HEK293T (cell line): ENCODE results near the gene IREB2.

ENCODE experiments used
- CTCF ChIA-PET: fragments of 350-600 bp; formaldehyde crosslinking; extraction: SDS; loops from one replicate; lab custom pipeline; 2021; ENCODE audit warnings: antibody characterized with exemption, inconsistent platforms; lab: Yijun Ruan, JAX
- POLR2A ChIA-PET: fragments of 350-600 bp; formaldehyde crosslinking; extraction: SDS; loops from one replicate; lab custom pipeline; 2020; ENCODE audit warnings: antibody characterized with exemption, inconsistent platforms; lab: Yijun Ruan, JAX
- DNase-seq: peaks from one replicate; pipeline ENCODE4 v3.0.0; 2012; ENCODE audit warnings: mixed read lengths; ENCODE audit errors: extremely low spot score
- ARNT ChIP-seq: fragments of 450-650 bp; IDR thresholded peaks from 2 replicates; pipeline ENCODE4 v1.6.1; 2017; ENCODE audit warnings: mild to moderate bottlenecking
- BHLHE40 ChIP-seq: fragments of 450-650 bp; IDR thresholded peaks from 2 replicates; pipeline ENCODE4 v1.6.1; 2016; ENCODE audit warnings: mild to moderate bottlenecking, moderate library complexity, borderline replicate concordance
- CTBP1 ChIP-seq: fragments of 450-650 bp; IDR thresholded peaks from 2 replicates; pipeline ENCODE4 v1.6.1; 2016; ENCODE audit warnings: borderline replicate concordance
- ELF4 ChIP-seq: fragments of 450-650 bp; IDR thresholded peaks from 2 replicates; pipeline ENCODE4 v1.6.1; 2017; ENCODE audit warnings: antibody characterized with exemption
- FOXA1 ChIP-seq: fragments of 450-650 bp; IDR thresholded peaks from 2 replicates; pipeline ENCODE4 v1.6.1; 2016; ENCODE audit warnings: mild to moderate bottlenecking
- FOXK2 ChIP-seq: fragments of 450-650 bp; IDR thresholded peaks from 2 replicates; pipeline ENCODE4 v1.6.1; 2016; ENCODE audit warnings: mild to moderate bottlenecking
- FOXM1 ChIP-seq: fragments of 450-650 bp; IDR thresholded peaks from 2 replicates; pipeline ENCODE4 v1.6.1; 2017; ENCODE audit warnings: mild to moderate bottlenecking, borderline replicate concordance
- HDGF ChIP-seq: fragments of 450-650 bp; IDR thresholded peaks from 2 replicates; pipeline ENCODE4 v1.6.1; 2017; ENCODE audit warnings: antibody characterized with exemption, borderline replicate concordance
- L3MBTL2 ChIP-seq: fragments of 450-650 bp; conservative IDR thresholded peaks from 2 replicates; pipeline ENCODE4 v1.6.1; 2016; ENCODE audit warnings: mild to moderate bottlenecking
- LEF1 ChIP-seq: fragments of 450-650 bp; IDR thresholded peaks from 2 replicates; pipeline ENCODE4 v1.6.1; 2017; ENCODE audit warnings: mild to moderate bottlenecking, borderline replicate concordance
- NFRKB ChIP-seq: fragments of 450-650 bp; IDR thresholded peaks from 2 replicates; pipeline ENCODE4 v1.6.1; 2016; ENCODE audit warnings: mild to moderate bottlenecking, moderate library complexity
- PKNOX1 ChIP-seq: fragments of 450-650 bp; IDR thresholded peaks from 2 replicates; pipeline ENCODE4 v1.6.1; 2016
- SP1 ChIP-seq: fragments of 450-650 bp; IDR thresholded peaks from 2 replicates; pipeline ENCODE4 v1.6.1; 2017
- SUZ12 ChIP-seq: fragments of 450-650 bp; IDR thresholded peaks from 2 replicates; pipeline ENCODE4 v1.6.1; 2016; ENCODE audit warnings: mild to moderate bottlenecking
- TARDBP ChIP-seq: fragments of 450-650 bp; IDR thresholded peaks from 2 replicates; pipeline ENCODE4 v1.6.1; 2016
- ZNF384 ChIP-seq: fragments of 450-650 bp; IDR thresholded peaks from 2 replicates; pipeline ENCODE4 v1.6.1; 2016

IREB2 gene

GRCh38 chr15:78421238-78421965, 16.6 kb upstream of the IREB2 start:
- no peak for DNase-seq
- TF ChIP-seq HDGF (no peak), FOXA1 (no peak), CTBP1 (no peak), LEF1 (no peak), FOXM1 (no peak), ZNF384 (no peak), SUZ12 (no peak), FOXK2 (no peak), BHLHE40 (no peak), ELF4 (no peak), L3MBTL2 (no peak), PKNOX1 (no peak)
- ChIA-PET CTCF (interaction anchor here (0.9 to 2.6 kb wide), 4 partner anchors 9 to 113 kb away, joined by 3 to 18 read pairs (median 8); no protein-coding TSS in a partner anchor), POLR2A (interaction anchor here (1.2 to 3.0 kb wide), 2 partner anchors 16 to 119 kb away, joined by 3 to 24 read pairs; partner anchors contain the start of genes IREB2 and PSMA4)

- peak; percentile 81 for DNase-seq
- TF ChIP-seq FOXA1 (no peak), ELF4 (no peak), FOXM1 (no peak), TARDBP (no peak), LEF1 (no peak), BHLHE40 (no peak), L3MBTL2 (no peak), FOXK2 (no peak), SP1 (no peak), CTBP1 (no peak), PKNOX1 (no peak), HDGF (no peak), ARNT (no peak), NFRKB (no peak)
- ChIA-PET POLR2A (interaction anchor here (0.6 to 3.0 kb wide), 4 partner anchors 15 to 123 kb away, joined by 3 to 24 read pairs (median 3); partner anchors contain the start of genes IREB2, PSMA4 and SKIC8), CTCF (interaction anchor here (0.5 to 2.6 kb wide), 19 partner anchors 11 to 1282 kb away, joined by 3 to 18 read pairs (median 4); no protein-coding TSS in a partner anchor)
Measured at GRCh38 chr15:78422571-78423340, 15.3 kb upstream of the IREB2 start.

GRCh38 chr15:78424673-78425072, 13.3 kb upstream of the IREB2 start:
- ChIA-PET POLR2A (no interaction called here), CTCF (interaction anchor here (0.6 kb wide), 1 partner anchor 464 kb away, joined by 4 read pairs; no protein-coding TSS in a partner anchor)
- DNase-seq, result no peak
- TF ChIP-seq TARDBP, result no peak
- TF ChIP-seq BHLHE40, result no peak
- TF ChIP-seq NFRKB, result no peak

- no peak for TF ChIP-seq NFRKB
- TF ChIP-seq ZNF384, result no peak
- TF ChIP-seq SP1, result no peak
- no peak for TF ChIP-seq SUZ12
- TF ChIP-seq LEF1, result no peak
- TF ChIP-seq FOXA1, result no peak
- DNase-seq, result no peak
- ChIA-PET POLR2A (interaction anchor here (4.4 kb wide), 1 partner anchor 12 kb away, joined by 34 read pairs; the partner anchor contains the start of gene IREB2), CTCF (no interaction called here)
Measured at GRCh38 chr15:78425643-78426042, 12.4 kb upstream of the IREB2 start.

GRCh38 chr15:78426300-78426699, 11.7 kb upstream of the IREB2 start:
- ChIA-PET CTCF (interaction anchor here (2.2 kb wide), 1 partner anchor 10 kb away, joined by 7 read pairs; no protein-coding TSS in a partner anchor), POLR2A (interaction anchor here (4.4 kb wide), 1 partner anchor 11 kb away, joined by 34 read pairs; the partner anchor contains the start of gene IREB2)
- TF ChIP-seq FOXA1, result no peak
- no peak for TF ChIP-seq ELF4
- no peak for TF ChIP-seq ARNT
- TF ChIP-seq SUZ12, result no peak
- TF ChIP-seq L3MBTL2, result no peak
- no peak for TF ChIP-seq SP1
- no peak for TF ChIP-seq ZNF384
- TF ChIP-seq TARDBP, result no peak
- DNase-seq, result no peak

GRCh38 chr15:78427953-78428352, 10.1 kb upstream of the IREB2 start:
- DNase-seq, result no peak
- ChIA-PET POLR2A (interaction anchor here (0.9 to 4.4 kb wide), 3 partner anchors 9 to 129 kb away, joined by 3 to 34 read pairs (median 9); partner anchors contain the start of genes IREB2 and SKIC8), CTCF (interaction anchor here (0.9 to 2.2 kb wide), 2 partner anchors 11 to 29 kb away, joined by 3 to 7 read pairs; no protein-coding TSS in a partner anchor)
- TF ChIP-seq L3MBTL2 (no peak), NFRKB (no peak), TARDBP (no peak)
